22Rv1 (cell line): ENCODE measurements around the gene DGKB.

Experiments
- CTCF ChIP-seq: fragments of 450-650 bp; IDR thresholded peaks from 2 replicates; pipeline ENCODE4 v1.5.1; 2017; ENCODE audit warnings: mild to moderate bottlenecking
- ZFX ChIP-seq: fragments of 450-650 bp; IDR thresholded peaks from 2 replicates; pipeline ENCODE4 v1.6.1; 2017; ENCODE audit warnings: antibody characterized with exemption, borderline replicate concordance

GRCh38 chr7:14377646-14378266, 524.8 kb downstream of the DGKB start:
- TF ChIP-seq CTCF (no peak), ZFX (no peak)
